NOMO-1 treated with DMSO at 0.1 percent for 48 hours (cell line): Measurements from ENCODE around the gene FBXL4.
"Not testable (repeated sequence)": the region's sequence is repeated elsewhere in the genome, so short reads cannot be mapped to it uniquely, and the experiment has no call there.

Experiments used
- DNase-seq: peaks from one replicate; lab custom pipeline; 2025; ENCODE audit not compliant: unreplicated experiment; lab: John Stamatoyannopoulos, UW

FBXL4 gene

GRCh38 chr6:98946266-98946878, 1.4 kb downstream of the FBXL4 start:
- no peak for DNase-seq

- DNase-seq, result peak; percentile 9
Observed at GRCh38 chr6:98945311-98946115, 2.2 kb downstream of the FBXL4 start.

- no peak for DNase-seq
Observed at GRCh38 chr6:98944598-98945081, 3.1 kb downstream of the FBXL4 start.

- DNase-seq, result no peak
Observed at GRCh38 chr6:98944168-98944567, 3.6 kb downstream of the FBXL4 start.

- DNase-seq, result no peak
Observed at GRCh38 chr6:98942263-98942803, 5.4 kb downstream of the FBXL4 start.

- DNase-seq, result no peak
Observed at GRCh38 chr6:98941319-98941718, 6.4 kb downstream of the FBXL4 start.

- DNase-seq, result no peak
Observed at GRCh38 chr6:98937351-98937750, 10.4 kb downstream of the FBXL4 start.

- DNase-seq, result no peak
Observed at GRCh38 chr6:98932381-98932780, 15.4 kb downstream of the FBXL4 start.

GRCh38 chr6:98931696-98932095, 16.1 kb downstream of the FBXL4 start:
- no peak for DNase-seq

- no peak for DNase-seq
Observed at GRCh38 chr6:98929498-98930060, 18.2 kb downstream of the FBXL4 start.

- DNase-seq, result no peak
Observed at GRCh38 chr6:98928688-98929087, 19.1 kb downstream of the FBXL4 start.

GRCh38 chr6:98927534-98927933, 20.2 kb downstream of the FBXL4 start:
- DNase-seq, result no peak

GRCh38 chr6:98925831-98926230, 21.9 kb downstream of the FBXL4 start:
- DNase-seq, result no peak

- DNase-seq, result no peak
Observed at GRCh38 chr6:98924647-98925046, 23.1 kb downstream of the FBXL4 start.

- no peak for DNase-seq
Observed at GRCh38 chr6:98920904-98921431, 26.8 kb downstream of the FBXL4 start.

- not testable (repeated sequence) for DNase-seq
Observed at GRCh38 chr6:98910946-98911345, 36.8 kb downstream of the FBXL4 start.

- no peak for DNase-seq
Observed at GRCh38 chr6:98909236-98909635, 38.5 kb downstream of the FBXL4 start.

- not testable (repeated sequence) for DNase-seq
Observed at GRCh38 chr6:98906342-98906741, 41.4 kb downstream of the FBXL4 start.

GRCh38 chr6:98905759-98906158, 42.0 kb downstream of the FBXL4 start:
- no peak for DNase-seq

- DNase-seq, result no peak
Observed at GRCh38 chr6:98904096-98904495, 43.6 kb downstream of the FBXL4 start.

- DNase-seq, result no peak
Observed at GRCh38 chr6:98900706-98901105, 47.0 kb downstream of the FBXL4 start.

GRCh38 chr6:98894810-98895209, 52.9 kb downstream of the FBXL4 start:
- no peak for DNase-seq
